ENCODE data around the gene PRDM12.

Gene PRDM12

GRCh38 chr9:130631331-130632080 lies 32.9 kb upstream of the PRDM12 start:
- Histone ChIP-seq H3K4me1 (ENCODE audit: control insufficient read depth, insufficient read depth, low read length) (peaks cover 26% of the 10 kb centered on the region), H3K27ac (ENCODE audit: low read depth, low read length) (no peak overlapping the region), H3K36me3 (ENCODE audit: control insufficient read depth, insufficient read depth, low read length) (peaks cover 83% of the 10 kb centered on the region), H3K4me3 (ENCODE audit: low read depth, low read length) (no peak overlapping the region), H3K27me3 (ENCODE audit: control insufficient read depth, insufficient read depth, low read length) (no peaks in the 10 kb centered on the region), H3K9me3 (ENCODE audit: control insufficient read depth, insufficient read depth, low read length) (no peaks in the 10 kb centered on the region), H3K9ac (ENCODE audit: low read depth, low read length) (no peak overlapping the region)

DNA sequence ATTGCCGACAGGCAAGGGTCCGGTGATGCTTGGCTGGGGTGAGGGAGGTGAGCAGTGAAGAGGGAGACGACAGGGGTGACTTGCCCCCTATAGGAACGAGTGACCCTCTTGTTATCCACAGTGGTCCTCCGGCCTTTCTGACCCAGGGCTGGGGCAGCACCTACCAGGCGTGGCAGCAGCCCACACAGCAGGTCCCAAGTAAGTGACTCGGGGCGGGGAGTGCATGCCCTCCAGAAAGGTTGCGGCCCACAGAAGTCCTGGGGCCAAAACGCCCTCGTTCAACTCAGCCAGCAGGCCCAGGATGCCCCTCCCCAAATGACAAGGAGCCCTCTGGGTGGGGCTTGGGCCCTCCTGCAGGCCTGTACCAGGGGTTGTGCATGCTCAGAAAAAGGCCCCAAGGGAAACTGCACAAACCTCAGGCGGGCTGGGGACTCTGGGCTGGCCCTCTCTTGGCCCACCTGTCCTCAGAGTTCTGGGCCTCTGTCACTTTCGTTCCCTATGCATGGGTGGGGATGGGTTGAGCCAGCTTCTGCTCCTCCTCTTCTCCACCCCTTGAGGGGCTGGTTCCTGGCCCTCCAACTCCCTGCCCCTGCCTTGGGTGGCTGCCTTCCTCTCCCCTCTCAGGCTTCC lies 32.2 kb upstream of the PRDM12 start:
- Histone ChIP-seq H3K27me3 (ENCODE audit: control insufficient read depth, insufficient read depth, low read length) (no peaks in the 10 kb centered on the region), H3K9me3 (ENCODE audit: control insufficient read depth, insufficient read depth, low read length) (no peaks in the 10 kb centered on the region), H3K9ac (ENCODE audit: low read depth, low read length) (no peak overlapping the region), H3K36me3 (ENCODE audit: control insufficient read depth, insufficient read depth, low read length) (peaks cover 83% of the 10 kb centered on the region), H3K4me1 (ENCODE audit: control insufficient read depth, insufficient read depth, low read length) (peaks cover 26% of the 10 kb centered on the region), H3K27ac (ENCODE audit: low read depth, low read length) (no peak overlapping the region), H3K4me3 (ENCODE audit: low read depth, low read length) (no peak overlapping the region)

DNA sequence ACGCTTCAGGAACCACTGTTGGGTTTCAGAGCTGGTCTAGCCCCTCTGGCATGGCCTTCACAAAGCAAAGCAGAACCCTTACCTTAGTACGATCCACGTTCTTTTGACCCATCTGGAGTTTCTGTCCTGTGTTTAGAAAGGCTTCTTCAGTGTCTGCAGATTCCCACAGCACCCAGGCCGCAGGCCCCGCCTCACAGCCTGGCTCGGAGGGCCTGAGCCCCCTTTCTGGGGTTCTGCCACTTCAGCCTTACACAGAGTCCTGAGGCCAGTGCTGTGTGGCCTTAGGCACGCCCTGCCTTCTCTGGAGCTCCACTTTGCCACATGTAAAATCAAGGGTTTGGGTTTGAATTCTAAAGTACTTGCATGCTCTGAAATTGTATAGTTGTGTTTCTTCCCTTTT lies 31.6 kb upstream of the PRDM12 start:
- H3K9ac ChIP-seq (ENCODE audit: low read depth, low read length), result no peak overlapping the region
- no peak overlapping the region for H3K4me3 ChIP-seq (ENCODE audit: low read depth, low read length)
- no peak overlapping the region for H3K27ac ChIP-seq (ENCODE audit: low read depth, low read length)
- peaks cover 25% of the 10 kb centered on the region for H3K4me1 ChIP-seq (ENCODE audit: control insufficient read depth, insufficient read depth, low read length)
- no peaks in the 10 kb centered on the region for H3K27me3 ChIP-seq (ENCODE audit: control insufficient read depth, insufficient read depth, low read length)
- peaks cover 83% of the 10 kb centered on the region for H3K36me3 ChIP-seq (ENCODE audit: control insufficient read depth, insufficient read depth, low read length)
- no peaks in the 10 kb centered on the region for H3K9me3 ChIP-seq (ENCODE audit: control insufficient read depth, insufficient read depth, low read length)

DNA sequence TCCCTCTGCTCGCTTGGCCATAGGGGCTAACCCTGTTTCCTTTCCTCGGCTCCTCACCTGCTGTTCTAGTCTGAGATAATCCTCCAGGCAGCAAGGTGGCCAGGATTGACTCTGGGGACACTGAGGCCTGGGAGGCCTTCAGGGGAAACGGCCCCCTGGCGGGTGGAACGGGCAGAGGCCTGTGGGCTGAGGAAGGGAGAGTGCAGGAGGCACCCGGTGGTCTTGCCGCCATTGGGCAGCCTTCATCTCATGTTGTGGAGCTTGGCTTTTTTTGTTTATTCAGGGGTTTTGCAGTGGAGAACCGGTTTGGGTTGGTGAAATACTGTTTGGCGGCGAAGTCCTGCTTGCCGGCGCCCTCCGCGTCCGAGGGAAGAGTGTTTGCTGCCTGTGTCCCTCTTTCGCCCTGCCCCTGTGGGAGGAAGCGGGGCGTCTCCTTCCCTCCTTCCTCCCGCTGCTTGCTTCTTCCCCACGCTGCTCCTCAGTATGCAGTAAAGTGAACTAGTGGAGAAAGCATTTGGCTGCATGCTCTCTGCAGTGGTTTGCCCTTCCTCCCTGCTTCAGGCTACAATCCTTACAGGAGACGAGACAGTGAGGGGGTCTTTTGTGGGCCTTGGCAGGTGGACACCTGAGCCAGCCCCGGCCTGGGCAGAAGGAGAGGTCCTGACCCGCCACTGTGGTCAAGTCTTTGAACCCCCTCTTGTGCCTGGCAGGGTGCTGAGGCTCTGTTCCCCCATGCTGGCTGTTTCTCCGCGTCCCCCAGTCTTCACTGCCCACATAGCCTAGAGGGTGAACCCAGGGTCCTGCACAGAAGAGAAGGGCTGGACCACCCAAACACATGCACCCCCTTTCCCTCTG lies 30.8 kb upstream of the PRDM12 start:
- Histone ChIP-seq H3K9ac (ENCODE audit: low read depth, low read length) (no peak overlapping the region), H3K27me3 (ENCODE audit: control insufficient read depth, insufficient read depth, low read length) (no peaks in the 10 kb centered on the region), H3K4me3 (ENCODE audit: low read depth, low read length) (no peak overlapping the region), H3K36me3 (ENCODE audit: control insufficient read depth, insufficient read depth, low read length) (peaks cover 79% of the 10 kb centered on the region), H3K4me1 (ENCODE audit: control insufficient read depth, insufficient read depth, low read length) (peaks cover 19% of the 10 kb centered on the region), H3K9me3 (ENCODE audit: control insufficient read depth, insufficient read depth, low read length) (no peaks in the 10 kb centered on the region), H3K27ac (ENCODE audit: low read depth, low read length) (no peak overlapping the region)

DNA sequence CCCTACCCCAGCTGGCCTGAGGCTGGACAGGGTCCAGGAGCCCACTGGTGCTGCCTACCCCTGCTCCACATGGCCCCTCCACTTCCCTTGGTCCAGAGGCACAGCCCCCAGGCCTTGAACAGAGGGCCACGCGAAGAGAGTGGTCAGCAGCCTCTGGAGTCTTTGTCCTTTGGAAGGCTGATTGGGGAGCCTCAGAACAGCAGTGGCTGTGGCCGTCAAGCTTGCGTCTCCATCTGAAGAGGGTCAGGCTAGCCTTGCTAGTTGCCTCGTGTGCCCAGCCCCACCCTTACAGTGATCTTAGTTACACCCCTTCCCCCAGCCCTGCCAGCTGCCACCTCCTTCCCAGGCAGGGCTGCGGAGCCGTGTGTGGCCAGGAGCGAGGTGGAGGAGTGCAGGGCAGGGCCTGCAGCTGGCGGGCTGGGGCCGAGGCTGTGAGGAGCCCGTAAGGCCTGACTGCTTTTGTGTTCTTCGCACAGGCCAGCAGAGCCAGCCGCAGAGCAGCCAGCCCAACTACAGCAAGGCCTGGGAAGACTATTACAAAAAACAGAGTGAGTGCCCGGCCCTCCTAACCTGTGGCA lies 30.1 kb upstream of the PRDM12 start:
- Histone ChIP-seq H3K27ac (ENCODE audit: low read depth, low read length) (no peak overlapping the region), H3K36me3 (ENCODE audit: control insufficient read depth, insufficient read depth, low read length) (peaks cover 79% of the 10 kb centered on the region), H3K4me1 (ENCODE audit: control insufficient read depth, insufficient read depth, low read length) (peaks cover 19% of the 10 kb centered on the region), H3K27me3 (ENCODE audit: control insufficient read depth, insufficient read depth, low read length) (no peaks in the 10 kb centered on the region), H3K9ac (ENCODE audit: low read depth, low read length) (no peak overlapping the region), H3K4me3 (ENCODE audit: low read depth, low read length) (no peak overlapping the region), H3K9me3 (ENCODE audit: control insufficient read depth, insufficient read depth, low read length) (no peaks in the 10 kb centered on the region)

GRCh38 chr9:130634801-130635200 lies 29.6 kb upstream of the PRDM12 start:
- Histone ChIP-seq H3K9me3 (ENCODE audit: control insufficient read depth, insufficient read depth, low read length) (no peaks in the 10 kb centered on the region), H3K27ac (ENCODE audit: low read depth, low read length) (no peak overlapping the region), H3K9ac (ENCODE audit: low read depth, low read length) (no peak overlapping the region), H3K36me3 (ENCODE audit: control insufficient read depth, insufficient read depth, low read length) (peaks cover 79% of the 10 kb centered on the region), H3K27me3 (ENCODE audit: control insufficient read depth, insufficient read depth, low read length) (no peaks in the 10 kb centered on the region), H3K4me1 (ENCODE audit: control insufficient read depth, insufficient read depth, low read length) (peaks cover 16% of the 10 kb centered on the region), H3K4me3 (ENCODE audit: low read depth, low read length) (no peak overlapping the region)

- Histone ChIP-seq H3K27me3 (ENCODE audit: control insufficient read depth, insufficient read depth, low read length) (no peaks in the 10 kb centered on the region), H3K4me3 (ENCODE audit: low read depth, low read length) (no peak overlapping the region), H3K36me3 (ENCODE audit: control insufficient read depth, insufficient read depth, low read length) (peaks cover 75% of the 10 kb centered on the region), H3K27ac (ENCODE audit: low read depth, low read length) (no peak overlapping the region), H3K9ac (ENCODE audit: low read depth, low read length) (no peak overlapping the region), H3K4me1 (ENCODE audit: control insufficient read depth, insufficient read depth, low read length) (peaks cover 11% of the 10 kb centered on the region), H3K9me3 (ENCODE audit: control insufficient read depth, insufficient read depth, low read length) (no peaks in the 10 kb centered on the region)
These were observed 29.1 kb upstream of the PRDM12 start for GRCh38 chr9:130635306-130635705.

GRCh38 chr9:130635721-130636647 lies 28.4 kb upstream of the PRDM12 start:
- Histone ChIP-seq H3K9ac (ENCODE audit: low read depth, low read length) (no peak overlapping the region), H3K27ac (ENCODE audit: low read depth, low read length) (no peak overlapping the region), H3K4me3 (ENCODE audit: low read depth, low read length) (no peak overlapping the region), H3K36me3 (ENCODE audit: control insufficient read depth, insufficient read depth, low read length) (peaks cover 69% of the 10 kb centered on the region), H3K4me1 (ENCODE audit: control insufficient read depth, insufficient read depth, low read length) (peaks cover 7% of the 10 kb centered on the region; the same call in 1 of the 2 replicates), H3K27me3 (ENCODE audit: control insufficient read depth, insufficient read depth, low read length) (no peaks in the 10 kb centered on the region), H3K9me3 (ENCODE audit: control insufficient read depth, insufficient read depth, low read length) (no peaks in the 10 kb centered on the region)

DNA sequence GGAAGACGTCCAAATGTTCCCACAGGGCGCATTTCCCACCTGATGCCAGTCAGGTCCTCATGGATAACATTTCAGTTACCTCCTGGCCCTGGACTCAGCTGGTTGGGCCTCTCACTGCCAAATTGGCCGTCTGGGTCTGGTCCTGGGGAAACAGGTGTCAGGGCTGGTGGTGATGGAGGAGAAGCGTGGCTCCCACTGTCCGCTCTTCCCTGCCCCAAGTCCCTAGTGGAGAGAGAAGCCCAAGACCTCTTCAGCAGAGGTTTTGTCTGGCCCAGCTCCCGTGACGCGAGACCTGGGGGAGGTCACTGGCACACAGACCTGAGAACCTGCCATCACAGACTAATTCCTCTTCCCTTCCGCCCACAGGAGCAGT lies 27.8 kb upstream of the PRDM12 start:
- H3K27me3 ChIP-seq (ENCODE audit: control insufficient read depth, insufficient read depth, low read length), result no peaks in the 10 kb centered on the region
- H3K9ac ChIP-seq (ENCODE audit: low read depth, low read length), result no peak overlapping the region
- H3K4me3 ChIP-seq (ENCODE audit: low read depth, low read length), result no peak overlapping the region
- peaks cover 62% of the 10 kb centered on the region for H3K36me3 ChIP-seq (ENCODE audit: control insufficient read depth, insufficient read depth, low read length)
- H3K9me3 ChIP-seq (ENCODE audit: control insufficient read depth, insufficient read depth, low read length), result no peaks in the 10 kb centered on the region
- H3K27ac ChIP-seq (ENCODE audit: low read depth, low read length), result no peak overlapping the region
- H3K4me1 ChIP-seq (ENCODE audit: control insufficient read depth, insufficient read depth, low read length), result peaks cover 7% of the 10 kb centered on the region; the same call in 1 of the 2 replicates
